Stimulated activated CD4-positive, alpha-beta T cell treated with anti-CD3 and anti-CD28 coated beads, TNF-alpha, amount 100 ng/mL, for 1 hour (primary cell): ENCODE results near the gene BBS1.

ENCODE experiments used
- DNase-seq, 3 donors: peaks; one replicate each; pipeline ENCODE4 v3.0.0-alpha.2; 2020; ENCODE audit warnings: low read depth in 3 of 3, low spot score in 1 of 3

BBS1 gene

GRCh38 chr11:66548774-66549630, 38.6 kb downstream of the BBS1 start:
- DNase-seq = no peak

- DNase-seq = no peak
Measured at GRCh38 chr11:66549696-66550095, 39.3 kb downstream of the BBS1 start.

- DNase-seq = no peak
Measured at GRCh38 chr11:66550887-66551286, 40.5 kb downstream of the BBS1 start.

GRCh38 chr11:66554602-66555001, 44.2 kb downstream of the BBS1 start:
- DNase-seq = no peak

- DNase-seq = no peak
Measured at GRCh38 chr11:66555416-66555815, 45.0 kb downstream of the BBS1 start.

- no peak for DNase-seq
Measured at GRCh38 chr11:66556086-66556485, 45.7 kb downstream of the BBS1 start.

- DNase-seq = no peak
Measured at GRCh38 chr11:66557733-66558326, 47.4 kb downstream of the BBS1 start.

GRCh38 chr11:66559142-66559865, 48.9 kb downstream of the BBS1 start:
- DNase-seq = peak in 1 of 3 donors; percentile 36

- no peak for DNase-seq
Measured at GRCh38 chr11:66559866-66560676, 49.6 kb downstream of the BBS1 start.

- no peak for DNase-seq
Measured at GRCh38 chr11:66561178-66561974, 50.9 kb downstream of the BBS1 start.

GRCh38 chr11:66561975-66562248, 51.5 kb downstream of the BBS1 start:
- no peak for DNase-seq

- no peak for DNase-seq
Measured at GRCh38 chr11:66562275-66562674, 51.8 kb downstream of the BBS1 start.

GRCh38 chr11:66562907-66563583, 52.6 kb downstream of the BBS1 start:
- DNase-seq = no peak

- no peak for DNase-seq
Measured at GRCh38 chr11:66563832-66564231, 53.4 kb downstream of the BBS1 start.

- DNase-seq = no peak
Measured at GRCh38 chr11:66564538-66564937, 54.1 kb downstream of the BBS1 start.

GRCh38 chr11:66564984-66565383, 54.5 kb downstream of the BBS1 start:
- DNase-seq = no peak

GRCh38 chr11:66566221-66566620, 55.8 kb downstream of the BBS1 start:
- DNase-seq = no peak

GRCh38 chr11:66567787-66568123, 57.3 kb downstream of the BBS1 start:
- DNase-seq = no peak

GRCh38 chr11:66568124-66568916, 57.9 kb downstream of the BBS1 start, which contains the start of gene CTSF:
Gene CTSF (minus strand): TSS chr11:66568606. CDS start chr11:66568486, 120 bp downstream.
- peak in 2 of 3 donors; percentile 45 to 61 for DNase-seq
